MCF 10A (cell line): Measurements from ENCODE around the gene ZSWIM6. TPM values are rescaled to one million over a fixed set of nuclear protein-coding genes. Genes with fewer than 3 reads are reported as not detected.

Experiments used
- BruUV-seq: library from RNA; stranded (reverse); fragments of 400-500 nt; replicated peaks from 2 replicates; lab custom pipeline; 2021; lab: Mats Ljungman, UMichigan
- CTCF ChIA-PET: fragments of 300-600 bp; sonication (Branson Sonifier 250); formaldehyde crosslinking; extraction: SDS; loops from one replicate; lab custom pipeline; 2021; ENCODE audit warnings: antibody characterized with exemption, inconsistent platforms; lab: Yijun Ruan, JAX
- POLR2A ChIA-PET: fragments of 300-600, 350-650 bp; sonication (Branson Sonifier 250); formaldehyde crosslinking; extraction: SDS; loops from one replicate; lab custom pipeline; 2020; ENCODE audit warnings: antibody characterized with exemption, inconsistent platforms; lab: Yijun Ruan, JAX
- DNase-seq: peaks from one replicate; pipeline ENCODE4 v3.0.0-alpha.2; 2018; ENCODE audit not compliant: unreplicated experiment
- H3K27ac Mint-ChIP-seq: one replicate; pipeline ENCODE4 v1.8.0; 2022; ENCODE audit warnings: mild to moderate bottlenecking, low read depth, mixed read lengths; ENCODE audit not compliant: unreplicated experiment
- H3K27me3 Mint-ChIP-seq: one replicate; pipeline ENCODE4 v1.8.0; 2022; ENCODE audit warnings: mixed read lengths; ENCODE audit not compliant: insufficient read depth, unreplicated experiment
- H3K36me3 Mint-ChIP-seq: one replicate; pipeline ENCODE4 v1.8.0; 2022; ENCODE audit warnings: mild to moderate bottlenecking, moderate library complexity, mixed read lengths; ENCODE audit not compliant: insufficient read depth, unreplicated experiment
- H3K4me1 Mint-ChIP-seq: one replicate; pipeline ENCODE4 v1.8.0; 2022; ENCODE audit warnings: mixed read lengths; ENCODE audit not compliant: insufficient read depth, unreplicated experiment
- H3K4me3 Mint-ChIP-seq: one replicate; pipeline ENCODE4 v1.8.0; 2022; ENCODE audit warnings: mild to moderate bottlenecking, moderate library complexity, mixed read lengths; ENCODE audit not compliant: unreplicated experiment
- H3K9me3 Mint-ChIP-seq: one replicate; pipeline ENCODE4 v1.8.0; 2022; ENCODE audit warnings: mixed read lengths; ENCODE audit not compliant: unreplicated experiment
- CTCF ChIP-seq: fragments of 200-600 bp; IDR thresholded peaks from one replicate; pipeline ENCODE4 v1.8.0; 2022; ENCODE audit warnings: antibody characterized with exemption, mild to moderate bottlenecking; ENCODE audit not compliant: unreplicated experiment
- intact Hi-C: fragments of 100-400 bp; cut with micrococcal nuclease; formaldehyde crosslinking; loops from 2 replicates; pipeline ENCODE4 v1.14.1; 2022
- total RNA-seq: library from RNA; stranded (reverse); gene quantifications from 2 replicates; pipeline ENCODE4 v1.2.3, GENCODE V29; 2022

ZSWIM6 gene
- total RNA-seq, 1 experiment from 2014 or later: 12.0 TPM

GRCh38 chr5:61590473-61590872 lies 258.4 kb downstream of the ZSWIM6 start:
- no TSS peak for BruUV-seq
- Mint-ChIP-seq H3K36me3 (no peaks in the 10 kb centered on the region), H3K27ac (no peak overlapping the region)

GRCh38 chr5:61591859-61592258 lies 259.8 kb downstream of the ZSWIM6 start:
- intact Hi-C loops: no loop called here
- DNase-seq: no peak
- CTCF ChIA-PET: no interaction called here
- Mint-ChIP-seq H3K27me3 (no peaks in the 10 kb centered on the region), H3K27ac (no peak overlapping the region), H3K4me1 (no peaks in the 10 kb centered on the region), H3K9me3 (peaks cover 11% of the 10 kb centered on the region), H3K4me3 (no peak overlapping the region), H3K36me3 (no peaks in the 10 kb centered on the region)
- no peak for TF ChIP-seq CTCF
- POLR2A ChIA-PET: no interaction called here
- BruUV-seq: no TSS peak

More at GRCh38 chr5:61590473-61590872, 258.4 kb downstream of the ZSWIM6 start:
- ChIA-PET POLR2A (no interaction called here), CTCF (no interaction called here)
- TF ChIP-seq CTCF: no peak
- H3K9me3 Mint-ChIP-seq: peaks cover 11% of the 10 kb centered on the region
- intact Hi-C loops: no loop called here
- DNase-seq: no peak
- H3K27me3 Mint-ChIP-seq: no peaks in the 10 kb centered on the region
- no peak overlapping the region for H3K4me3 Mint-ChIP-seq
- no peaks in the 10 kb centered on the region for H3K4me1 Mint-ChIP-seq

- intact Hi-C loops: no loop called here
- H3K36me3 Mint-ChIP-seq: no peaks in the 10 kb centered on the region
- no peak for DNase-seq
- CTCF ChIA-PET: interaction anchor here (0.6 to 1.0 kb wide), 2 partner anchors 261 to 416 kb away, joined by 3 to 4 read pairs; no protein-coding TSS in a partner anchor
- H3K27ac Mint-ChIP-seq: no peak overlapping the region
- no TSS peak for BruUV-seq
- no peaks in the 10 kb centered on the region for H3K4me1 Mint-ChIP-seq
- no peaks in the 10 kb centered on the region for H3K9me3 Mint-ChIP-seq
- no peaks in the 10 kb centered on the region for H3K27me3 Mint-ChIP-seq
- no peak overlapping the region for H3K4me3 Mint-ChIP-seq
- no peak for TF ChIP-seq CTCF
- POLR2A ChIA-PET: no interaction called here
Measured at GRCh38 chr5:61595426-61595825, 263.4 kb downstream of the ZSWIM6 start.

Other genes with a start within 250 kb of the ZSWIM6 start
- gene SMIM15, start 169.8 kb upstream of the ZSWIM6 start, total RNA-seq: 92.5 and 95.8 TPM in 2 replicates